WI38 (cell line): ENCODE measurements around the gene AK8.
"Not testable (repeated sequence)": the region's sequence is repeated elsewhere in the genome, so short reads cannot be mapped to it uniquely, and the experiment has no call there.

ENCODE experiments used
- H3K4me3 ChIP-seq: 2 replicates; pipeline ENCODE4 v1.5.1; 2011; ENCODE audit warnings: low read depth, mild to moderate bottlenecking, control low read depth, low read length
- CTCF ChIP-seq: IDR thresholded peaks from 2 replicates; pipeline ENCODE4 v1.5.1; 2012; ENCODE audit warnings: low read depth, mild to moderate bottlenecking, control low read depth, low read length

Gene AK8

GRCh38 chr9:132721661-132722060 lies 156.4 kb downstream of the AK8 start:
- no peak for TF ChIP-seq CTCF
- no peak overlapping the region for H3K4me3 ChIP-seq

DNA sequence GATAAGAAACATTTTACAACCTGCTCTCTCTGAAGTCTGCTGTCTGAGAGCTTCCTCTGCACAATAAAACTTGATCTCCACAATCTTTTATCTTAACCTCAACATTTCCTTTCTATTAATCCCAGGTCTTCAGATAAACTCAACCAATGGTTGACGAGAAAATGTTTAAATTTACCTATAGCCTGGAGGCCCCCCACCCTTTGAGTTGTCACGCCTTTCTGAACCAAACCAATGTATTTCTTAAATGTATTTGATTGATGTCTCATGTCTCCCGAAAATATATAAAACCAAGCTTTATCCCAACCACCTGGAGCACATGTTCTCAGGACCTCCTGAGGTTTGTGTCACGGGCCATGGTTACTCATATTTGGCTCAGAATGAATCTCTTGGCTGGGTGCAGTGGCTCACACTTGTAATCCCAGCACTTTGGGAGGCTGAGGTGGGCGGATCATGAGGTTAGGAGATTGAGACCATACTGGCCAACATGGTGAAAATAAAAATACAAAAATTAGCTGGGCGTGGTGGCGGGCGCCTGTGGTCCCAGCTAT lies 159.6 kb downstream of the AK8 start:
- not testable (repeated sequence) for H3K4me3 ChIP-seq

DNA sequence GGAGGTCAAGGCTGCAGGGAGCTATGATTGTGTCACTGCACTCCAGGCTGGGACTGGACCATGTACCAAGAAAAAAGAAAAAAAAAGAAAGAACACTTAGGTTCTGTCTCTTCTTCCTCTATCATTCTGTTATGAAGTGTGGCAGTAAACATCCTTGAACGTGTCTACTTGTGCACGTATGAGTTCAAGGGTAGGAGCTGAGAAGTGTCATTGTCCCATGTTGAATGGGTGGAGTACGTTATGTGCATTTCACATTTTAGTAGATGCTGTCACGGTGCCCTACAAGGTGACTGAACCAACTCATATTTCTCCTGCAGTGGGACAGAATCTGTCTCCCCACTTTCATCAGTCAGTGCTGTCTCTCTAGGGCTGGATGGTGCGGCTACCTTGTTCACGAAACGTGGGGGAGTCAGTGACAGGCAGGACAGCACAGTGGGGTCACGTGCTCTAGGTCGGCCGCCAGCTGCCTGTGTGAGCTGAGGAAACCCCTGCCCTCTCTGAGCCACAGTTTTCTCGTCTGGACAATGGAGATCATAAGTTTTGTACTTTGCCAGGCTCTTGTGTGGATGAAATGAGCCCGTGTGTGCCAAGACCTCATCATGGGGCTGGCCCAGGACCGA lies 160.6 kb downstream of the AK8 start:
- no peak for TF ChIP-seq CTCF
- H3K4me3 ChIP-seq, result no peak overlapping the region

- no peak overlapping the region for H3K4me3 ChIP-seq
- TF ChIP-seq CTCF, result no peak
Measured at GRCh38 chr9:132716007-132716406, 162.1 kb downstream of the AK8 start.

- H3K4me3 ChIP-seq, result no peak overlapping the region
- TF ChIP-seq CTCF, result no peak
Measured at GRCh38 chr9:132712753-132713152, 165.3 kb downstream of the AK8 start.

DNA sequence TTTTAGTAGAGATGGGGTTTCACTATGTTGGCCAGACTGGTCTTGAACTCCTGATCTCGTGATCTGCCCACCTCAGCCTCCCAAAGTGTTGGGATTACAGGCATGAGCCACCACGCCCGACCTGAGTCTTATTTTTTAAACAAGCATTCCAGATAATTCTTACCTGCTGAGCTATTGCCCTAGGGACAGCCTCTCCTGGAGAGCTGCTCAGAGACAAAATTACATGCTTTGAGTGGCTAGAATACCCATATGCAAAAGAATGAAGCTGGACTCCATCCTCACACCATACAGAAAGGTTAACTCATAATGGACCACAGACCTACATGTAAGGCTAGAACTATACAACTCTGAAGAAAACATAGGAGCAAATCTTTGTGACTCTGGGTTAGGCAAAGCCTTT lies 166.2 kb downstream of the AK8 start:
- no peak overlapping the region for H3K4me3 ChIP-seq
- TF ChIP-seq CTCF, result no peak

- not testable (repeated sequence) for H3K4me3 ChIP-seq
Measured at GRCh38 chr9:132711152-132711551, 166.9 kb downstream of the AK8 start.

DNA sequence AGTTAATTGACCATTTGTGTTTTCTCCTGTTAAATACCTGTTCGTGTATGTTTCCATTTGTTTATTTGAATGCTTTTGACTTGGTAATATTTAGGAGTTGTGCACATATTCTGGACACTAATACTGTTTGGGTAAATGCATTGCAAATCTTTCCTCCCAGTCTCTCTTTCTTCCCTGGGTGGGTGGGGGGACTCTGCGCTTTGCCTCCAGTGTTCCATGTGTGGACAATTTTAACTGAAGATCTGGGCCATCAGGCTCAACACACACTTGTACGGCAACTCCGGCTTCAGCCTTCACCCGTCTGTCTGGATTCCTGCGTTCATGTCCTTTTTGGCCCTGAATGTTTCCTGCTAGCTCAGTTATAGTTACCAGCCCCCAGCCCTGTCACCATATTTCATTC lies 167.8 kb downstream of the AK8 start:
- H3K4me3 ChIP-seq, result no peak overlapping the region
- no peak for TF ChIP-seq CTCF
